ENCODE measurements around the gene TCTN1. TPM values are rescaled to one million over a fixed set of nuclear protein-coding genes. Genes with fewer than 3 reads are reported as not detected.

TCTN1 gene
- total RNA-seq, 2 donors from 2014 or later: 45.5 to 68.7 TPM

DNA sequence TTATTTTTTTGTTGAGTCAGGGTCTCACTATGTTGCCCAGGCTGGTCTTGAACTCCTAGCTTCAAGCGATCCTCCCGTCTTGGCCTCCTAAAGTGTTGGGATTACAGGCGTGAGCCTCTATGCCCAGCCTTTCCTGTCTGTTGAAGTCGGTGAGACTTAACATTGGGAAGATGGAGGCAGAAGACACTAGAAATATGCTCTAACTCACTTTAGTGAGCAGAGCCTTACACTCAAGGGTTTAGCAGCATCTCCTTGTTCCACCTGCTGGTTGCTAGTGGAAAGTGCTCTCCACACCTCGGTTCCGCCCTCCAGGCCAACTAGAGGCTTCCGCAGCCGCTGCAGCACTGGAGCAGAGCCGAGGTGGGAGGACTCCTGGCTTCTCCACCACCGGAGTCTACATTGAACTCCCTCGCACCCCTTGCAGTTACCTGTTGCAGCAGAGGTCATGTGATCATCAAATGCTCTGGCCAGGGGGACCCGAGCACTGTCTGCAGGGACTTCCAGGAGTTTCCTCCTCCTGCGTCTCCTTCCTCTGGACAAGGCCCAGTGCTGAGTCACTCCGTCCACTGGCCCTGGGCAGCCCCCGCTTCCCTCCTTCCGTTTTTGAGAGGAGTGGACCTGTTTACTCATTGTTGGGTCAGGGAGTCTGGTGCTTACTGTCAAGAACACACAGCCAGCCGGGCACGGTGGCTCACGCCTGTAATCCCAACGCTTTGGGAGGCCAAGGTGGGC lies 84.4 kb downstream of the TCTN1 start:
- Histone ChIP-seq H3K4me3 (no peak overlapping the region), H3K27ac (no peak overlapping the region), H3K9me3 (no peaks in the 10 kb centered on the region), H3K36me3 (no peaks in the 10 kb centered on the region), H3K4me1 (replicated peaks) (no peaks in the 10 kb centered on the region), H3K27me3 (replicated peaks; ENCODE audit: insufficient read depth) (no peaks in the 10 kb centered on the region)
- intact Hi-C loops (cut with DNase I): loop anchor here (5.0 to 10.0 kb wide), 3 partner anchors 96 to 234 kb away; partner anchors contain the start of genes FAM216A and GPN3
- peak; percentile 46 for DNase-seq (ENCODE audit: low spot score)
- 37% methylated on average over 20 of the region's 20 CpGs for WGBS
- TF ChIP-seq POLR2AphosphoS5 (IDR thresholded peaks at IDR 0.05) (peak; percentile 59), POLR2A (IDR thresholded peaks at IDR 0.05) (no peak)
- TF ChIP-seq, protein P1, sequence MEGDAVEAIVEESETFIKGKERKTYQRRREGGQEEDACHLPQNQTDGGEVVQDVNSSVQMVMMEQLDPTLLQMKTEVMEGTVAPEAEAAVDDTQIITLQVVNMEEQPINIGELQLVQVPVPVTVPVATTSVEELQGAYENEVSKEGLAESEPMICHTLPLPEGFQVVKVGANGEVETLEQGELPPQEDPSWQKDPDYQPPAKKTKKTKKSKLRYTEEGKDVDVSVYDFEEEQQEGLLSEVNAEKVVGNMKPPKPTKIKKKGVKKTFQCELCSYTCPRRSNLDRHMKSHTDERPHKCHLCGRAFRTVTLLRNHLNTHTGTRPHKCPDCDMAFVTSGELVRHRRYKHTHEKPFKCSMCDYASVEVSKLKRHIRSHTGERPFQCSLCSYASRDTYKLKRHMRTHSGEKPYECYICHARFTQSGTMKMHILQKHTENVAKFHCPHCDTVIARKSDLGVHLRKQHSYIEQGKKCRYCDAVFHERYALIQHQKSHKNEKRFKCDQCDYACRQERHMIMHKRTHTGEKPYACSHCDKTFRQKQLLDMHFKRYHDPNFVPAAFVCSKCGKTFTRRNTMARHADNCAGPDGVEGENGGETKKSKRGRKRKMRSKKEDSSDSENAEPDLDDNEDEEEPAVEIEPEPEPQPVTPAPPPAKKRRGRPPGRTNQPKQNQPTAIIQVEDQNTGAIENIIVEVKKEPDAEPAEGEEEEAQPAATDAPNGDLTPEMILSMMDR (IDR thresholded peaks at IDR 0.05): peak; percentile 27 to 75 (median 48)

Small RNA genes lying within 50 kb of the gene (small RNA-seq; reads per million reads assigned to genes)
- 0 reads per million in 2 donors for gene RN7SL387P

Other genes with a start within 250 kb of the TCTN1 start
- gene ANAPC7, start 210.4 kb upstream of the TCTN1 start, total RNA-seq: 10 to 100 TPM; 60.2 to 65.8 TPM
- gene ARPC3, start 163.8 kb upstream of the TCTN1 start, total RNA-seq: 100 to 1,000 TPM; 293 to 338 TPM
- 10 to 100 TPM; 28.4 to 40.2 TPM for gene GPN3, start 145.9 kb upstream of the TCTN1 start, total RNA-seq
- 10 to 100 TPM in 1 of 2 donors, 1 to 10 TPM in 1; 3.6 to 11.5 TPM for gene FAM216A, start 145.3 kb upstream of the TCTN1 start, total RNA-seq
- gene VPS29, start 112.0 kb upstream of the TCTN1 start, total RNA-seq: 10 to 100 TPM; 60.5 to 89.8 TPM
- 1 to 10 TPM in 1 of 2 donors, under 1 TPM in 1; 0.41 to 5.1 TPM for gene RAD9B, start 111.8 kb upstream of the TCTN1 start, total RNA-seq
- 10 to 100 TPM; 11.2 to 21.8 TPM for gene PPTC7, start 30.8 kb upstream of the TCTN1 start, total RNA-seq
- 10 to 100 TPM in 1 of 2 donors, 1 to 10 TPM in 1; 5.4 to 11.2 TPM for gene HVCN1, start 75.0 kb downstream of the TCTN1 start, total RNA-seq
- gene PPP1CC, start 128.8 kb downstream of the TCTN1 start, total RNA-seq: 100 to 1,000 TPM in 1 of 2 donors, 10 to 100 TPM in 1; 92.9 to 103 TPM
- 1 to 10 TPM in 1 of 2 donors, not detected in 1; 1.2 TPM for gene CCDC63, start 232.9 kb downstream of the TCTN1 start, total RNA-seq

All from prostate gland (tissue), 2 donors.